NCI-H446 treated with DMSO at 0.1 percent for 48 hours (cell line): Measurements from ENCODE around the gene SLC23A3.

Experiments
- DNase-seq: peaks from one replicate; lab custom pipeline; 2025; lab: John Stamatoyannopoulos, UW

Gene SLC23A3

DNA sequence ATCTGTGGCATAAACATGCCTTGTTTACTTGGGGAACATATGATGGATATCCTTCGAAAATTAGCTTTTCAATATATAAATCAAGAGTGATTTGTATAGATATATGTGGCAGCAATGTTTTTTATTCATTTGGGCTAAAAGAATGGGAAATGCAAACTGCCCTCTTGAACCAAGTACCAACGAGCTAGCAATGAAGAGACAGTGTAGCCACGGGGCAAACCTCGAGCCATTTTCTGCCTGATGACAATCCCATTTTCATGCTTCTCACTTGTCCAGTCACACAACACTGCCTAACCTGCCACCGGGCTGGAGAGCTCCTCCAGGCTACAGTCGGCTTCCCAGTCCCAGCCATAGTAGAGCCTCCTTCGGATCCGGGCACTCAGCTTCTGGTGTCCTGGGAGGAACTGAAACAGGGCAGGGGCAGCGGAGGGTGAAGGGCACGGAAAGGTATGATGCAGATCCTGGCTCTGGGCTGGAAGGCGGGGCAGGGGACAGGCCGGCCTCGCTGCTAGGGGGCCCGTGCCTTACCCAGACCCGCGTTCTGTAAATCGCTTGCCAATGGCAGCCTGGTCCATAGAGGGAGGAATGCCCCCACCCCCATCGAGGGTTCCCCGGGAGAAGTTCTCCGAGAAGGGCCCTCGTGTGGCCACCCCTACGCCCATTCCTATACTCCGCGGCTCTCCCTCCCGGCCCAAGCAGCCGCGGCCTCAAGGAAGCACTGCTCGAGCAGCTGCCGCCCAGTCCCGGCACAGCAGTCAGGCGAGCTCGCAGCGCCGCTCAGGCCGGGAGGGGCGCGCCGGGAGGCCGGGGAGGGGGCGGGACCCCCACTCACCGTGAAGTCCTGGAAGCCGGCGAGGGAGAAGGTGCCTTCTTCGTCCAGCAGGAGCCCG lies 6.3 kb upstream of the SLC23A3 start:
- no peak for DNase-seq

DNA sequence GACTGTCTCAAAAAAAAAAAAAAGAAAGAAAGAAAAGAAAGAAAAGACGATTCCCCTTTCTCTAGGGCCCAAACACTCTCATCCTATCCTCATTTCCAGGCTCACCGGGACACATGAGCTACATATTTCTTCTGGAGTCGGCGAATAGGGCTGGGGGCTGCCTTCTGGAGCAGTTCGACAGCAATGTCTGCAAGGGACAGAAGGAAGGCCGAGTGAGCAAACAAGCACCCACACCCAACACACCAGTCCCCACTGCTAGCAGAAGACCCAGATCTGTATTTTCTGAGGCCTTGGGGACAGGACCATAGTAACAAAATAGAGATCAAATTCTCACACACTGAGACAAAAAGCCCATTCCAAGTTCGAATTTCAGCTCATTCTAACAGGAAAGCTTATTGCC lies 5.7 kb upstream of the SLC23A3 start:
- DNase-seq = no peak

DNA sequence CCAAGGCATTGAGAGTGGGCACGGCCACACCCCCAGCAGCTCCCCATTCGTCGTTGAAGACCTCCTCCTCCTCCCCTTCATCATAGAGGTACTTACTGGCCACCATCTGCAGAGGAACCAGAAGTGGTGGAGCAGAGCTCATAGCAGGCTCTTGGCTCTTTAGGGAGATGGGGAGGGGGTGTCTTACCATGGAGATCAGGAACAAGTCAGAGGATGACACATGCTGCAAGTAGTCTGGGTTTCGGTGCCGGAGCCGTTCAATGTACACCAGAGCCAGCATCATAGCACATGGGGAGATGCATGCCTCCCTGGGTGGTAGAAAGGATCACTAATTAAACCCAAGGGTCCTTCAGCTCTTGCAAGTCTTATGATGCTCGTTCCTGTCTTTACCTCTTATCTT lies 5.0 kb upstream of the SLC23A3 start:
- no peak for DNase-seq

DNA sequence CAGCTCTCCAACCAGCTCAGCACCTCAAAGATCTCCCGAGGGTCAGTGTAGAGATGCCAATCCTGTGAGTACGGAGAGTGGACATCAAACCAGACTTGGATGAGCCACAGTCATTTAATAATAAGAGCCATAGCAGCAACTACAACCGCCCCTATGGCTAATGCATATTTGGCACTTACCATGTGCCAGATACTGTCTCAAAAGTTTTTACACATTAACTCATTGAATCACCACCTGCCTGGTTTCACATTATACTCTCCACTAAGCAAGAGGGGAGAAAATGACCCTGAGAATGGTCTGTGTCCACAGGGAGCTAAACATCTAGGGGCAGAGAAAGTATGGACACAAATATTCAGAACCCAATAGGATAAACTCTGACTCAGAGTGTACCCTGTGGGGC lies 4.3 kb upstream of the SLC23A3 start:
- DNase-seq = no peak

DNA sequence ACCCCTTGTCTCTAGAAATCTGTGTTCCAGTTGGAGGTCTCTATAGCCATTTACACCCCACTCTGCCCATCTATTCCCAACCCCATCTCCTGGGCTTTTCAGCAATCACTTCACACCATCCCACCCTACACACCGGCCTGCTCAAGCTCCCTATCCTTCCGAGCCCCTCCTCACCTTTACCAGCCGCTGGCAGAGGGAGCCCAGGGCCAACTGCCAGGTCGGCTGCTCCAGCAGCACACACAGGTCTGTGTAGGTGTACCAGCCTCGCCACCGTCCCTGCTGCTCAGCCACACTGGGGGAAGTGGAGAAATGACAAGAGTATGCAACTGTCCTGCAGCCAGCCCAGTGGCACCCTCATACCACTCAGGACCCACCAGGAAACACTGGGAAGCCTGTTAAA lies 3.3 kb upstream of the SLC23A3 start:
- no peak for DNase-seq

DNA sequence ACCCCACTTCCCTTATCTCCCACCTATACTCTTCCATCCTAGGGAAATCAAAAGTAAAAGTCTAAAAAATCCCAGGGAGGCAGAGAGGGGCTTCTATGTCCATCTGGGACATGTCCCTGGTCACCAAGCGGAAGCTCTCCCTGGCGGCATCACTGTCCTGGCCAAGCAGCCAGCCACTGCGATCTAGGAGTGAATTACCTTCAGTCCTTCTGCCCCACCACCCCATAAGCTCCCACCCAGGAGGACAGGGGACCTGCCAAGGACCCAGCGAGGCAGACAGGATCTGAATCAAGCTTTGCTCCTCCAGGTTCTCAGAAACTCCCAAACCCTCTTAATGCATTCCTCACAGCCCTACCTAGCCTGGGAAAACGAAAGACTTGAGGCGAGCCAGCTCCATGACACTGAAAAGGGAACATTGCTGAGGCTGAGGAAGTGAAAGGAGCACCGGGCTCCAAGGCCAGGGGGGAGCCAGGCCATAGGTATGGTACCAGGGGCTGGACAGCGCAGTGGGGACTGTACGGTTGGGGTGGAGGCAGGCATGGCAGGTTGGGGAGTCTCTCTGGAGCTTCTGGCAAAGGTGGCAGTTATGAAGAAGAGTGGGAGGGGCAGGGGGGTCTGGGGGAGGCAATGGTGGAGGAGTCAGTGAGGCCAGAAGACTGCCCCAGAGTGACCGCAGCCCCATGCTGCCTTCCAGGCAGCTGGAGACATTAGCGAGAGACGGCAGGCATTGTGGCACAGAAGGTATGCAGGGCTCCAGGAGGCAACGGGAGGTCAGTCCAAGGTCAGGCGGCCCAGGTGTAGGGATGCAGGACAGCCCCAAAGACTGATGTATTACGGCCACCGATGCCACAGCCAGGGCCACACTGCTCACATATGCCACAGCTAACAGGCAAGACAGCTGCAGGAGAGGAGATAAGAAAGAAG lies 2.7 kb upstream of the SLC23A3 start:
- no peak for DNase-seq

DNA sequence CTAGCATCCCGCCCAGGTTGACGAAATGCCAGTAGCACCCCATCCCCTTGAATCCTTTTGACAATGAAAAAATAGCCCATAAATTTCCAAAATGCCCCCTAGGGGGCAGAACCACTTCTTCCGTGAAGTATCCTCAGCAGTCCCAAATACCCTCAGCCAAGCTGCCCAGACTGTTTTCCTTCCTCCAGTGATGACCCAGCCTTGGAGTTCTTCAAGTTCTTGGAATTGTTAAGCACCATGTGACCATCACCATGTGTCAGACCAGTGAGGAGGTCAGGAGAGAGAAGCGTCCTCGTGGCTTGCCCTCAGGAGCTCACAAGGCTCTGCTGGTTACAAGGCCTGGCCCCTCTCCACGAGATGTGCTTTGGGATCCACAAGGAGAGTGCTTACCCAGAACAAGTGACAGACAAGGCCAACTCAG lies 1.4 kb upstream of the SLC23A3 start:
- DNase-seq = no peak

DNA sequence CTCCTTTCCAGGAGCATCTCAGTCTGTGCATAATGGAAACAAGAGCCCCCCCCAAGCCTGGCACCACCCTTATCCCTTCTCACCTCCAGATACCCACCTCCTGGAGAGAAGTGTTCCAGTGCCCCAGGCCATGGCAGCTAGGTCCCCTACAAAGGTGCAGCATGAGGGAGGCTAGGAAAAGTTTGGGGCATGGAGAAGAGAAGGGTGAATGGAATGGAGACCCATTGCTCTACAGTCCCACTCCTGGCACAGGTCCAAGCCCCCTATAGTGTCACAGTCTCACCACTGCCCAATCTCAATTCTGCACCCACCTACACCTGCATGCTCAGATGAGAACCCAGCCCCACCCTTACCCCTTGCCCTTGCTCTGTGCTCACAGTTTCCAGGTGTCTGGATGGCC lies 897 bp downstream of the SLC23A3 start:
- no peak for DNase-seq

DNA sequence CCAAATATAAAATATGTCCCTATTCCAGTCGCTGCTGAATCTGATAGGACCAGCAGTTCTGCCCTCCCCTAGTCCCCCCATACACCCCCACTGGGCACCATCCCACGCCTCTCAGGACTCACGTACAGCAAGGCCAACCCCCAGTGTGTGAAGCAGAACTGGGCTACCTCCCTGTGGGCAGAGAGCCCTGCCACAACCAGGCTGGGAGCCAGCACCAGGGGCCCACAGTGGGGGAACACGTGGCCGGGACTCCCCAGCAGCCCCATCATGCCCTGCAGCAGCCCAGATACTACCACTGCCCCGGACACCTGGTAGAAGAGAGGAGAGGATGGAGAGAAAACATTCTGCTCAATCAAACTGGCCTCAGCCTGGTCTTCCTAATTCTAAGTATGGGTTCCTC lies 1.3 kb downstream of the SLC23A3 start:
- DNase-seq = no peak

DNA sequence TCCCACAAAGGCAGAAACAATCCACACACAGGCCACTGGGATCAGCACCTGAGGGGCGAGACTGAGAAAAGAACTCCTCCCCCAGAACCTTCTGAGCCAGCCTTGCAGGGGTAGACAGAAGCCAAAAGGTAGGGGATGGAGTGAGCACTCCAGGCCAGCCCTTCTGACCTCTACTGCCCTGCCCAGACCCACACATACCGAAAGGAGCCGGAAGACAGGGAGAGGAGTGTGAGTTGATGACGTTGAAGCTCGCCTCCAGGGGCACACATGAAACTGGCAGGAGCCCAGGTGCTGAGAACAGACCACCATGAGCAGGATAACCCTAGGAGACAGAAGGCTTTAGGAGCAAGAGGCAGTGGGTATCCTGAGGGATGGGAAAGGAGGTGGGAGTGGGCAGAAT lies 1.8 kb downstream of the SLC23A3 start:
- DNase-seq = no peak

DNA sequence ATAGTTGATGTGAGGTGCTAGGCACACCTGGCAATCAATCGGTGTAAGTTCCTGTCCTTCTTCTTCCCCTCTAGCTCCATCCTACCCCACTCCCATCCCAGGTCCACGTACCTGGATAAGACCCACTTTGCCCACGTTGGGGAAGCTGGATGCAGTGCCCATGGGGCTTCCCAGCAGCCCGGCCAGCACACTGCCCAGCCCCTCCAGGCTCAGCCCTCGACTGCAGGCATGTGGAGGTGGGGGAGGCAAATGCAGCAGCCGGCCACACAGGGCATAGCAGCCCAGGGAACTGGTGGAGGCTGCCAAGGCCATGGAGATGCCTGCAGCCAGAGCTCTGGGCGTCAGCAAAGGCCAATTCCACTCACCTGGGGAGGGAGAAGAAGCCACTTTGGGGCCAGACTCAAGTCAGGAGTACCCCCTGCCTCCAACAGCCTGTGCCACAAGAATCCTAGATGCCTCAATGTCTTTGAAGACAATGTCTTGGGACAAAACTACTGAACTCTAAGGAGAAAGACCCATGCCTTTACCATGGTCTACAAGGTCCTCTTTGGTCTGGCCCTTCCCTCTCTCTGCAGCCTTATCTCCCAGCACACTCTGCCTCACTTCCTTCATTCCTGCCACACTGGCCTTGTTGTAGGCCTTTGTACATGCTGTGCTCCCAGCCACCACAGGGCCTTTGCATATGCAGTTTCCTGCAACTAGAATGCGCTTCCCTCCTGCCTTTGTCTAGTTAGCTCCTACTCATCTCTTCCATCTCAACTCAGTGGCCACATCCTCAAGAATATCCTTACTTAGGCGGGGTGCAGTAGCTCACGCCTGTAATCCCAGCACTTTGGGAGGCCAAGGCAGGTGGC lies 4.5 kb downstream of the SLC23A3 start:
- no peak for DNase-seq

DNA sequence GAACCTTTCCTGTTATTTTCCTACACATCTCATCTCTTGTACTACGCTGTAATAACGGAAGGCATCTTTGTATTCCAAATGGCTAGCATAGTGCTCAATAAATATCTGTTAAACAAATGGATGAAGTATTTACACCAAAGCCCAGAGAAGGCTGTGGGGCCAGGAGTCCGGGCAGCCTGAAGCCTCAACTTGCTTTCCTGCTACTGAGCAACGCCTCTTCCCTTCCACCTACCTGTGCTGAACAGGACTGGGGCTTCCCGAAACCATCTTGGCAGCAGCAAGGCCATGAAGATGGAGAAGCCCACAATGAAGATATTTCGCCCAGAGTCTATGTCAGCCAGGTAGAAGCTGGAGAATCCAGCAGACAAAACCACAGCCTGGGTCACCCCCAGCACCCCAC lies 6.7 kb downstream of the SLC23A3 start:
- no peak for DNase-seq

DNA sequence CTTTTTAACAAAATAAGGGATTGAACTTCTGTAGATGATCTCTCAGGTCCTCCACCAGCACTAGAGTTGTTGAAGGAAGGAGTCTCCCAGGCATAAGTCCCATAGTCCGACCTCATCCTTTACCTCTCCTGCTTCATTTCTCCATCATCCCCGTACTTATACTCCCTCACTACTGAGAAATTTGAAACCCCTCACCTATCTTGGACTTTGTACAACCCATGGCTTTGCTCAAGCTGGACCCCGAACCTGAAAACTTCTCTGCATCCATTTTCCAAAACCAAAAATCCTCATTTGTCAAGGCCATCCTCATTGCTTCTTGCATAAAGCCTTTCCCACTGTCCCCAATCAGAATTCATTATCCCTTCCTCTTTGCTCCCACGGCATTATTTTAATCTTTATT lies 8.7 kb downstream of the SLC23A3 start:
- DNase-seq = no peak

DNA sequence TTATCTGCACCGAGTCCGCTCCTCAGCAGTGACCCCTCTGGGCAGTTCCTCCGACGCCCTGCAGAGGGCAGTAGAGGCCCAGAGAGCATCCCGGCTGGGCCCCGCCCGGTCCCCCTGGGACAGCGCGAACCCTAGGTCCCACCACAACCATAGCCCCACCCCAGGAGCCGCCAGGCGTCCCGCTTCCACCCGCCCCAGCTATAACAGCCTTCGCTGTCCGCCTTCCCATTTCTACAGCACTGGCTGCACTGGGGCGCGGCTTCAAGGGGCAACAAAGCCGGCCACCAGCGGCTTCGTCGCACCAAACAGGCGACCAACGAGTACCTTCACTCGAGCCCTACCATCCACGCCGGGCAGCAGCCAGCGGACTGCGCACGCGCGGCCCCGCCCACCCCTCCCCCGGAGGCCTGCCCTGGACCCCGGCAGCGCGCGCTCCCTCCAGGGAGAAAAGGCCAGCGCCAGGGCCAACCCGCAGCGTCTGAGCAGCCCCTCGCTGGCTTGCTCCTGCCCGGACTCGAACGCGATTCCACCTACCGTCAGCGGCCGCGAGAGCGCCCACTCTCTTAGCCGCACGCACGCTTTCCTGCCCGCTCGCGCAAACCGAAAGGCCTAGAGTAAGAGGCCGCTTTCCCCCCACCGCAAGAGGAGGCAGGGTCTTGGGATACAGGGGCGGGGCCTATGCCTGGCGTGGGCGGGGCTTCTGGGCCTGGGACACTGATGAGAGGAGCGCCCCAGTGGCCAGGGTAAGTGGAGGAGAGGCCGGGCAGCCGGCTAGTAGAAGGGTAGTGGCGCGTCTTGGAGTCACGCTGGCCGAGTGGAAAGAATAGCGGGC lies 9.4 kb downstream of the SLC23A3 start, which contains the start of gene NHEJ1:
Gene NHEJ1, minus strand, starts transcription at position 630 of the 832 bp plus-strand sequence. CDS start 2,453 bp downstream, outside the sequence.
- peak; percentile 74 for DNase-seq

DNA sequence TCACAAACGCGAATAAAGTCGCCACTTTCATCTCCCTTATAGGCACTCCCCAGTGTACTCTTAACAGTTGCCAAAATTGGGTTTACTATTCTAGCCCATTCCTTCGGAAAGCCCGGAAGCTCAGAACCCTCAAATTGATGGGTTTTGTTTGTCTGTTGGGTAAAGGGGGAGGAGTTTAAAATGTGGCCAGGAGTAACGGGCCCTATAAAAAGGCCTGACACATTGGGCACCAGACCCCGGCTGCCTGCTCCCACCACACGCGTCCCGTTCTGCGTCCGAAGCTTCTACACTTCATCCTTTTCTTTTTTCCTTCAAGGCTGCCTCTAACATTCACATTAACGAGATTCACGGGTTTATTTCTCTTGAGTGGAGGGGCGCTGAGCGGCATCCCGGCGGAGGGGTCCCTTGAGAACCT lies 10.1 kb downstream of the SLC23A3 start:
- DNase-seq = peak; percentile 26

DNA sequence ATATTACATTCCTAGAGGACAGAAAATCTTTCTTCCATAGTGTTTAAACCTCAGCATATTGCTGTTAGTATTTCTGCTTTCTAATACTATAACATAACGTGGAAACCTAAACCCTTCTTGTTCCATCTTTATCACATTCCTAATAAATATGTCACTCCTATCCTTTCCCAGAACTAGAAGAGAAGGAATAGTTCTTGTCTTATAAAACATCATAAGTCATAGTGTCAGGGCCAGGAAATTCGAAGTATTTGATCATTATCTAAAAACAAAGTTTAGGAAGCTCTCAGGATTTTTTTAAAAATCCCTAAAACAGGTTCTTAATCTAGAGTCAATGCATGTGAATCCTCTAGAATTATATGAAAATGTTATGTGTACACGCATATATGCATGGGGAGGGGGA lies 11.2 kb downstream of the SLC23A3 start:
- DNase-seq = no peak

DNA sequence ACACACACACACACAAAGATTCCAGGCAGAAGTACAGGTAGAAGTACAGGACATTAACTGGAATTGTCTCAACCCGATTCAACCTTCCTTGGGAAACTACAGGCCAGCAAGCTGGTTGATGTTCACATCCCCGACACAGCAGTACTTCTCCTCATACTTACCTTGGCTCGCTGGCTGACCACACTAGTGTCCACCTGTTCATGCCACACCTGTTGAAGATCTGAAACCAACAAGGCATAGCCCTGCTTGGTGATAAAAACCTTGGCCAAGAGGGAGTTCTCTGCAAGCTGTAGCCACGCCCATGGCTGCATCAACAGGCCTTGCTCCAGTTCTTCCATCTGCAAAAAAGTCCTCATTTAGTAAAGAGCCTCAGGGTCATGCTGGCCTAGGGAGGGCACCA lies 11.8 kb downstream of the SLC23A3 start:
- no peak for DNase-seq

DNA sequence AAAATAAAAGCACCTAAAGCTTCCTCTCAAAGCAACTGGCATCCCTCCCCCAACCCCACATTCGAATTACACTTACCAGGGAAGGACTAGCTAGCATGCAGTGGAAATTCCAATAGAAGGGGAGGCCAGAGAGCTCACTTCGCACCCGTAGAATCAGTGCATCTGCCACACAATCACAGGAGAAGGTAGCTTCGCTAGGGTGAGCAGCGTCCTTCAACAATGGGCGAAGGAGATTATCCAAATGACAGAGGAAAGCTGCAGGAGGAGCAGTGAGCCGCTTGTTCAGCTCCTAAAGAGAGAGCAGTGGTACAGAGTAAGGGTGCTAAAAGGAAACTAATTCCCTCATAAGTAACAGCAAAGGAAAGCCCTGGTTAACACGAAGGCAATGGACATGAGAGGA lies 12.4 kb downstream of the SLC23A3 start:
- DNase-seq = no peak

DNA sequence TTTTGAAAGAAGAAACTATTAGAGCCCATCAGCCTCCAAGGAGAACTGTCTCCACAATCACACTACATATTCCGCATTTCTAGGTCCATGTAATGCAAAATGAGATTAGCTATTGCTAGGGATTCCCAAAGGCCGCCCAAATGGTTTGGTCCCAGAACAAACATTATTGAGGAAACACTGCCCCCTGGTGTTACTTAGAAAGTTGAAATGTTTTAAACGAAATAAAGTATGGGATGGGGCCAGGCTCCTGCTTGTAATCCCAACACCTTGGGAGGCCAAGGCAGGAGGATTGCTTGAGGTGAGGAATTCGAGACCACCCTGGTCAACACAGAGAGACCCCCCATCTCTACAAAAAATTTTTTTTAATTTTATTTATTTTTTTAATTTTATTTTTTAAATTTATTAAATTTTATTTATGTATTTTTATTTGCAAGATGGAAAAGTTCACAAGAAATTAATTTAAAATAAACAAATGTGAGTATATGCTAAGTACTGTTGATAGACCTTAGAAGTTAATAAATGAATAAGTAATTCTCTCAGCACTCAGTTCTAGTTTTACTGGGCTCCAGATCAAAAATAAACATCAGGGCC lies 14.7 kb downstream of the SLC23A3 start:
- peak; percentile 47 for DNase-seq

DNA sequence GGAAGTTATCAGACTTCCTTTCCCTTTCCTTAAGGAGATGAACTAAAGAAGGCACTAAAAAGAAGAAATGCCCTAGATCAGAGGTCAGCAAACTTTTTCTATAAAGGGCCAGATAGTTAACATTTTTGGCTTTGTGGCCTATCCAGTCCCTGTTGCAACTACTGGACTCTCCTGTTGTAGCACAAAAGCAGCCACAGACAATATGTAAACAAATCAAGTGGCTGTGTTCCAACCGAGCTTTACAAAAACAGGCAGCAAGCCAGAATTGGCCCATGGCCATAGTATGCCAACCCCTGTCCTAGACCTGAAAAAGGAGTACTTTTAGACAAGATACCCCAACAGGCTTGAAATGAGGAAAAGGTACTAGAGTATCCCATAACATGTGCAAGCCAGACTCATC lies 20.2 kb downstream of the SLC23A3 start:
- DNase-seq = no peak

DNA sequence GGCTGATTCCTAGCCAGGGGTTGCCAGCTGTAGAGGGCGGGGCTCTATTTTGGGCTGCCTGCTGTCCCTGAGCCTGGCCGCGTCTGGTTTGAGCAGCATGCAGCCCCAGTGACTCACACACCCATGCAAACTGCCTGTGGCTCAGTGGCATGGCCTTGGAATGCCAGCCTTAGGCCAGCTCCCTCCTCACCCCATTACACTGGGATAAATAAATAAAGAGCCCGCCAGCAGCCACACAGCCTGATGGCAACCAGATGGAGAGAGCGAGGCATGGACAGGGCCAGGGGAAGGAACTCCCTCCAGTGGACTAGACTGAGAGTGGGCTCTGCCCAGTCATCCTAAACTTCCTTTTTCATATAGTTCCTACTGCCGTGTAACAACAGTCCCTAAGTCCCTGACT lies 27.5 kb downstream of the SLC23A3 start:
- DNase-seq = peak; percentile 9
